Mesodermal cell (in vitro differentiated cells): Measurements from ENCODE around the gene TBL2.

ENCODE experiments used
- H3K27ac ChIP-seq: 2 replicates; pipeline ENCODE4 v1.7.0; 2013; ENCODE audit warnings: mild to moderate bottlenecking, low read depth, low read length, moderate library complexity; ENCODE audit not compliant: severe bottlenecking
- H3K36me3 ChIP-seq: 2 replicates; pipeline ENCODE4 v1.7.1; 2013; ENCODE audit warnings: mild to moderate bottlenecking, low read length, moderate library complexity; ENCODE audit not compliant: control insufficient read depth, insufficient read depth
- H3K4me1 ChIP-seq: one replicate; pipeline ENCODE4 v1.7.1; 2013; ENCODE audit warnings: mild to moderate bottlenecking, low read length; ENCODE audit not compliant: insufficient read depth, control insufficient read depth, poor library complexity, severe bottlenecking
- H3K4me3 ChIP-seq: 2 replicates; pipeline ENCODE4 v1.7.0; 2013; ENCODE audit warnings: low read length, control low read depth, mild to moderate bottlenecking; ENCODE audit not compliant: insufficient read depth, poor library complexity, severe bottlenecking; ENCODE audit errors: extremely low read depth
- H3K9me3 ChIP-seq: 2 replicates; pipeline ENCODE4 v1.7.1; 2013; ENCODE audit warnings: mild to moderate bottlenecking, low read length, moderate library complexity; ENCODE audit not compliant: control insufficient read depth
- WGBS, 2 experiments: methylation state at CpG; one replicate each; pipeline ENCODE4 v1.1.5; 2013; ENCODE audit warnings: missing lambda C conversion rate in 2 of 2; ENCODE audit not compliant: insufficient coverage in 2 of 2; 5-methylcytosine and 5-hydroxymethylcytosine counted together

Gene TBL2

DNA sequence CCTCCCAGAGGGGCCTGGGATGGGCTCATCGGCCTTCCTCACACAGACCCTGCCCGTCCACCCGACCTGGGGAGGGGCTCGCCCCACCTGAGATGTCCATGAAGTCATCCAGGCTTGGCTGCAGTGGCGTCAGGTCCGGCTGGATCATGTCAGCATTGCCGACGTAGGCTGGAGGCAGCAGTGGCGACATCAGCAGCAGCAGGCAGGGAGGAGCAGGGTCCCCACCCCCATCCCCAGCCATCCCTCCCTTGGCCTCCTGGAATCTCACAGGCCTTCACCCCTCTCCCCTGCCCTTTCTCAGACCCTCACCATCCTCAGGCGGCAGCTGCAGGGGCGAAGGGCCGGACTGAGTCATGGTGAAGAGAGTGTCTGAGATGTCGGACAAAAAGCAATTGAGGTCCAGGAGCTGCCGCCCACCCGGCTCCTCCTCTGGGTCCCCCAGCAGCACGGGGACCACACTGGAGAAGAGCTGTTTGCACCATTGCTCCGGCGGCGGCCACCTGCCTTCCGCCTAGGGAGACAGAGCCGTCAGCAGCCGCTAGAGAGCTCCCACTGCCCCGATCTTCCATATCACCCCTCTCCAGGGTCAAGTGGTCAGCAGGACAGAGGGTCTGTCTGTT is 27.3 kb upstream of the TBL2 start:
- Histone ChIP-seq H3K9me3 (no peaks in the 10 kb centered on the region), H3K4me3 (no peak overlapping the region), H3K27ac (no peak overlapping the region), H3K36me3 (no peaks in the 10 kb centered on the region), H3K4me1 (peaks cover 4% of the 10 kb centered on the region)
- 80 to 81% methylated on average over 15 to 23 of the region's 23 CpGs for WGBS, 2 experiments

DNA sequence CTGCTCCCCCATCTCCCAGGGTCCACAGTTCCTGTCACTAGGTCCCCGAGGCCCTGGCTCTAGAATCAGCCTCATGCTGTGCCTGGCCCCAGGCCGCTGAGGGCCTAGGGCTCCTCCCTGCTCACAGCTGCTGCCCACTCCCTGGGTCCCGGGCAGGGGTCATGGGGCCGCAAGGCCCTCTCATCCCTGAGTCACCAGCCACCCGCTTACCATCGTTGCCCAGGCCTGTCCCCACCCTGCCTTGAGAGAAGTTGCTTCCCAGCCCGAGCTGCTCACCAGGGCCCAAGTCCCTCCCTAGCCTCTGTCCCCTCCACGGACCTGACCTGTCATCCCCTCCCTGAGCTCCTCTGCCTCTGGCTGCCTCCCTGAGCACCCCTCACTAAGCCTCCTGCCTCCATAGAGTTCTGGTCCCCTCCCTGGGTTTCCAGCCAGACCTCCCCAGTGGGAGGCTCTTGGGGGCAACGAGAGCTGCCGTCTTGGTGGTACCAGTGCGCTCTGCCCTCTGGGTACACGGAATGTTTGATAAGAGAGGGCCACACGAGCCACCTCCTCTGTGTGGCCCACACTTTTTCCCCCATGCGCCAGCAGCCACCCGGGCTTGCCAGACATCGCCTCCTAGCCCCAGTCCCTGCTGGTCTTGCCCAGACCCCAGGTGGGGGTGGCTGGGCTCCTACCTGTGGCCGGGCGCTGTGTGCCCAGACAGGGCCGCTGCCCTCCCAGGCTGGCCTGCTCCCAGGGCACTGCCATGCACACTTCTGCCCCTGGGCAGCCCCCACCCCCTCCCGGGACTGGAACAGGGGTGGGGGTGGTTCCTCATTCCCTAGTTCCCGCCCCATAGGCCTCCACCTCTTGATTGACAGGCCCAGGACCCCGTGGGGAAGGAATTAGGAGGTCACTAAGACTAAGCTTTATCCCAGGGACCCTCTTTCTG is 24.6 kb upstream of the TBL2 start:
- no peak overlapping the region for H3K4me3 ChIP-seq
- 92% methylated on average over 17 to 18 of the region's 22 CpGs for WGBS, 2 experiments
- no peaks in the 10 kb centered on the region for H3K36me3 ChIP-seq
- no peaks in the 10 kb centered on the region for H3K9me3 ChIP-seq
- H3K4me1 ChIP-seq = peaks cover 4% of the 10 kb centered on the region
- no peak overlapping the region for H3K27ac ChIP-seq

DNA sequence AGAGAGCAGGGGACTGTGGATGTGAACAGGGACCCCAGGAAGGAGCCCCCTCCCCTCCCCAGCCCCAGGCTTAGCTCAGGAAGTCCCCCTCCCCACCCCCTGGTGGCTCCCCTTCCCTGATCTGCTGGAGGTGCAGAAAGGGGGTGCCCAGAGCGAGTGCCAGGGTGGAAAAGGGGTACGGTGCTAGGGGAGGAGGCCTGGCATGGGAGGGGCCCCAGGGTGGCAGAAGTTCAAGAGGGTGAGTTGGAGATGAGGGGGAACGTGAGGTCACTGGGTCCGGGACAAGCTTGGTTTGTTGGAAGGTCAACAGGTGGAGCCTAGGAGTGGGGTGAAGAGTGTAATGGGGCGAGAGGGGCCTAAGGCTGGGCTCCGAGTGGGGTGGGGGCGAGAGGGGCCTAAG is 21.5 kb upstream of the TBL2 start:
- Histone ChIP-seq H3K36me3 (no peaks in the 10 kb centered on the region), H3K4me3 (no peak overlapping the region), H3K9me3 (no peaks in the 10 kb centered on the region), H3K27ac (no peak overlapping the region), H3K4me1 (peaks cover 4% of the 10 kb centered on the region)
- WGBS, 2 experiments = 85 to 93% methylated on average over 5 to 6 of the region's 7 CpGs

DNA sequence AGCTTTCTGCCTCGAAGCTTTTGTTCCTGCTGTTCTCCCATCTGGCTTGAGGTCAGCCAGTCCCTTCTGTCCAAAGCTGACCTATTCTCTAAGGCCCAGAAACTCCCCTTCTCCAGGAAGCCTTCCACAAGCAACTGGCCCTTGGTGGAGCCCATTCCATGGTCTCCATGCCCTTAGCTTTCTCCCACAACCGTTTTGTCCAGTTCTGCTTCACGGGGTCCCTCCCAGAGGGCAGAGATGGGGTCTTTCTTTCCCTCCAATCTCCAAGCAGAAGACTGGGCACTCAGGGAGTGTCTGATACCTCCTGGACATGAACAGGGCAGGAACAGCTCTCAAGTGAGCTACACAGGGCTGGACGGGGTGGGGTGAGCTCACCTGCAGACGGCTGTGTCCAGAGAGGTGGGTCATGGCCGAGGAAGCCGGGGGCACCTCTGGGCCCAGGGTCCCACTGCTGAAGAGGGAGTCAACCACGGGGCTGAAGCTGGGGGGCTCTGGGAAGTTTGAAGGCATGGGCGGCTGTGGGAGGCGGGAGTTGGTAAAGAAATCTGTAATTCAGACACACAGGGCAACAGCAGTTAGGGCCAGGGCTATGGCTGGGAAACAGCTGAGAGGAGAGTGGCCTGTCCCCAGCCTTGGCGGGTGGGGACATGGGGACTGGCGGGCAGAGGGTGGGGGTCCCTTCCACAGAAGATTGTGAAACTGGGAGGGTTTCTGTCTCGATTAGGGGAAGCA is 20.9 kb upstream of the TBL2 start:
- 85 to 91% methylated on average over 8 to 11 of the region's 13 CpGs for WGBS, 2 experiments
- Histone ChIP-seq H3K36me3 (no peaks in the 10 kb centered on the region), H3K4me3 (no peak overlapping the region), H3K4me1 (peaks cover 4% of the 10 kb centered on the region), H3K9me3 (no peaks in the 10 kb centered on the region), H3K27ac (no peak overlapping the region)

GRCh38 chr7:73597978-73598782 is 19.8 kb upstream of the TBL2 start:
- H3K27ac ChIP-seq = no peak overlapping the region
- H3K4me3 ChIP-seq = no peak overlapping the region
- H3K36me3 ChIP-seq = no peaks in the 10 kb centered on the region
- WGBS, 2 experiments = 79 to 92% methylated on average over 3 of the region's 5 CpGs
- H3K9me3 ChIP-seq = no peaks in the 10 kb centered on the region
- peaks cover 4% of the 10 kb centered on the region for H3K4me1 ChIP-seq

DNA sequence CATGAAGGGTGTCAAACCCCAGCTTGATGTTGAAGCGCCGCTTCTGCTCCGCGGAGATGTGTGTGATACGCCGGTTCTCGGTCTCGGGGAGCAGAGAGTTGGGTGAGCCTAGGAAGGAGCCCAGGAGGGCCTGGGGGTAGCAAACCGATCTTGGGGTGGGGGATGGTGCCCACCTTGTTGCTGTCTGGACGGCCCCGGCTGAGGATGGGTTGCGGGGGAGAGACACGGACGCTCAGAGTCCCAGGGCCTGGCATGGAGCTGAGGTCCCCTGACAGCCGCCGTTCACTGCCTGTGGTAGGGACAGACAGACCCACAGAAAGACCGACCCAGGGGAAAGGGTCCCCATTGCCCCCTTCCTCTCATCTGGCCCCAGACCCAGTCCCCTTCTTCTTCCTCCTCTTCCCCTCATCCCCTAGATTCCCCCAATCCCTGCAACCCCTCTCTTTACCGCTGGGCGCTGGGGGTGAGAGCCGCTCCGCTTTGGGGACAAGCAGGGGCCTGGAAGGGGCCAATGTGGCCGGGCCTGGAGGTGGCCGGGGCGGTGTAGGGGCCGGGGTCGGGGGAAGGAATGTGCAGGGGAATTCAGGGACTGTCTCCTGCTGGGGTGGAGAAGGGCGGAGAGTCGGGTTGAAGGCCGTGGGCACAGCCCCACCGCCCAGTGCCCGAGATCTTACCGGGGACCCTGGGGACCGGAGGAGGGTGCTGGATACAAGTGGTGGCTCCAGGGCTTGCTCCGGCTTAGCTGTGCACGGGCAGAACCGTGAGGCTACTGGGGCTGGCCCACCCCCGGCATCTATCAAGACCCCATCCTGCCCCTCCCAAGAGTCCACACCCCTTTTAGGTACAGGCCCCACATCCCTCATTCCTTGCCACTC is 18.0 kb upstream of the TBL2 start:
- Histone ChIP-seq H3K27ac (no peak overlapping the region), H3K9me3 (no peaks in the 10 kb centered on the region), H3K4me3 (no peak overlapping the region), H3K36me3 (no peaks in the 10 kb centered on the region), H3K4me1 (no peaks in the 10 kb centered on the region)
- 77 to 83% methylated on average over 28 to 33 of the region's 37 CpGs for WGBS, 2 experiments

- 89 to 91% methylated on average over 9 of the region's 9 CpGs for WGBS, 2 experiments
- no peak overlapping the region for H3K4me3 ChIP-seq
- no peaks in the 10 kb centered on the region for H3K4me1 ChIP-seq
These were observed 17.0 kb upstream of the TBL2 start for GRCh38 chr7:73595358-73595757.

DNA sequence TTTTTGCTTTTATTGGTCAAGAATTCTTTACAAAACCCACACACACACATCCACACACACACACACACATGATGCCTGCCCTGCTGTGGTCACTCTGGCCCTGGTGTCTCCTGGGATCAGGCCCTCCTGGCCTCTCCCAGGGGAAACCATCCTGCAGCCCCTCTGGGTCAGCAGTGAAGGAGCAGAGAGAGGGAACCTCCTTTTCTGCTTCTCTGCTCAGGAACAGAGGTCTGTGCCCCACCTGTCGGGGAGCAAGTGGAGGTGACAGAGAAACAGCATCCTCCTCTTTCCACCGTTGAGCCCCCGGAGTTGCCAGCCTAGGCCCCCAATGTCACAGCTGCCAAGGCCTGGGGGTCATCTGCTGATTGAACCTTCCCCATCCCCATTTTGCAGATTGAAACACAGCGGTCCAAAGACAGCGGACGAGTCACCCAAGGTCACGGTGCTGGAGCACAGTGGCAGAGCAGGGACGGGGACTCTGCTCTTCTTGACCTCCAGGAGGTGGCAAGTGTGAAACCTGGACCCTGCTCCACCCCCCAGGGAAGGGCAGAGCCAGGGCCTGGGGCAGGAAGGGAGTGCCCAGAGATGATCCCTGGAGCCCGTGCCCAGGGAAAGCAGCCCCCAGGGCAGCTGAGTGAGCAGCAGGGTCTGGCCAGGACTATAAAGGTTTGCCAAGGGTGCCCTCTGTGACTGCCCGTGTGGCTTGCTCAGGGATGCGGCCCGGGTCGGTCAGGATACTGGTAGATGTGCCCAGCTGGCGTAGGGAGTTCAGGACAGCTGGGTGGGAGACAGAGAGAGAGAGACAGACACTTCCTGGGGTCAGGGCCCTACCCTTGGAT is 15.0 kb upstream of the TBL2 start:
- Histone ChIP-seq H3K4me1 (no peaks in the 10 kb centered on the region), H3K9me3 (no peaks in the 10 kb centered on the region), H3K4me3 (no peak overlapping the region), H3K36me3 (no peaks in the 10 kb centered on the region), H3K27ac (no peak overlapping the region)
- 86 to 88% methylated on average over 14 of the region's 14 CpGs for WGBS, 2 experiments

More at GRCh38 chr7:73595358-73595757, 17.0 kb upstream of the TBL2 start:
- Histone ChIP-seq H3K27ac (no peak overlapping the region), H3K9me3 (no peaks in the 10 kb centered on the region), H3K36me3 (no peaks in the 10 kb centered on the region)

- Histone ChIP-seq H3K9me3 (no peaks in the 10 kb centered on the region), H3K27ac (no peak overlapping the region), H3K4me1 (peaks cover 4% of the 10 kb centered on the region), H3K36me3 (no peaks in the 10 kb centered on the region), H3K4me3 (no peak overlapping the region)
- 94 to 96% methylated on average over 10 to 12 of the region's 12 CpGs for WGBS, 2 experiments
These were observed 8.5 kb upstream of the TBL2 start for GRCh38 chr7:73586911-73587310.
